Measurements from ENCODE around the gene PROP1. TPM values are rescaled to one million over a fixed set of nuclear protein-coding genes. Genes with fewer than 3 reads are reported as not detected.

PROP1 gene
- total and polyA plus RNA-seq, 2 donors (not counting 3 experiments of a cell fraction or from before 2014, with no cell fraction given) = not detected

GRCh38 chr5:177963966-177964365 lies 32.1 kb downstream of the PROP1 start:
- BruUV-seq (replicated peaks) = no TSS peak
- POLR2A ChIA-PET = interaction anchor here (0.6 kb wide), 1 partner anchor 11 kb away, joined by 4 read pairs; no protein-coding TSS in a partner anchor

GRCh38 chr5:177959315-177959714 lies 36.7 kb downstream of the PROP1 start:
- intact Hi-C loops (cut with micrococcal nuclease) (no loop called here), dilution Hi-C loops (cut with MboI; ENCODE audit: extremely low pct_ligation_motif_present, low sequenced_read_pairs) (no loop called here)
- H3K36me3 ChIP-seq (ENCODE audit: control insufficient read depth in 2 of 2, extremely low read depth in 1 of 2, insufficient read depth in 2 of 2, low read length in 2 of 2) = no peaks in the 10 kb centered on the region
- no peaks in the 10 kb centered on the region for H3K79me2 ChIP-seq (ENCODE audit: control insufficient read depth, insufficient read depth, low read length)
- H3K9me3 ChIP-seq (replicated peaks; ENCODE audit: control insufficient read depth, insufficient read depth, low read length) = no peaks in the 10 kb centered on the region
- no peaks in the 10 kb centered on the region for H4K20me1 ChIP-seq (replicated peaks; ENCODE audit: control insufficient read depth, extremely low read depth, insufficient read depth, low read length)
- no peak for TF ChIP-seq GATA2 (IDR thresholded peaks at IDR 0.05; ENCODE audit: insufficient read depth, insufficient read length, low read depth, low read length)
- no peak for TF ChIP-seq MYC (IDR thresholded peaks at IDR 0.05; ENCODE audit: low read depth, low read length)
- TF ChIP-seq CTCF (IDR thresholded peaks at IDR 0.05; ENCODE audit: extremely low read depth in 1 of 2, insufficient read depth in 1 of 2, low read depth in 1 of 2, low read length in 2 of 2) = no peak
- TF ChIP-seq FOS (IDR thresholded peaks at IDR 0.05; ENCODE audit: borderline replicate concordance, insufficient read depth, low read length) = no peak
- TF ChIP-seq POLR2A (IDR thresholded peaks at IDR 0.05; ENCODE audit: low read depth, low read length) = no peak
- TF ChIP-seq JUN (IDR thresholded peaks at IDR 0.05; ENCODE audit: borderline replicate concordance, insufficient read depth, insufficient read length, low read depth) = no peak
- no peak for TF ChIP-seq MAX (IDR thresholded peaks at IDR 0.05; ENCODE audit: insufficient read depth, insufficient read length)
- TF ChIP-seq POLR2AphosphoS5 (IDR thresholded peaks at IDR 0.05; ENCODE audit: insufficient read depth, low read depth, low read length) = no peak
- TF ChIP-seq EZH2 (IDR thresholded peaks at IDR 0.05; ENCODE audit: borderline replicate concordance, low read depth, low read length, severe bottlenecking) = no peak
- POLR2A ChIA-PET = no interaction called here
- H2AFZ ChIP-seq (ENCODE audit: low read depth, low read length) = no peak overlapping the region
- DNase-seq (ENCODE audit: low read depth, low spot score) (no peak), FAIRE-seq (no peak)
- H3K4me2 ChIP-seq (ENCODE audit: insufficient read depth, low read length) = no peak overlapping the region
- CTCF ChIA-PET = no interaction called here
- H3K9ac ChIP-seq (replicated peaks; ENCODE audit: extremely low read depth, insufficient read depth, low read length) = no peak overlapping the region
- BruUV-seq (replicated peaks) = no TSS peak
- H3K4me3 ChIP-seq (replicated peaks in 1 of 3; ENCODE audit: insufficient read depth in 1 of 3, low read depth in 1 of 3, low read length in 3 of 3) = no peak overlapping the region
- no peaks in the 10 kb centered on the region for H3K27me3 ChIP-seq (ENCODE audit: control insufficient read depth in 2 of 2, insufficient read depth in 2 of 2, low read length in 2 of 2)
- no peak overlapping the region for H3K27ac ChIP-seq (ENCODE audit: insufficient read depth, low read depth, low read length)
- H3K9me1 ChIP-seq (replicated peaks; ENCODE audit: control insufficient read depth, extremely low read depth, insufficient read depth, low read length) = no peaks in the 10 kb centered on the region
- no peaks in the 10 kb centered on the region for H3K4me1 ChIP-seq (ENCODE audit: control insufficient read depth, extremely low read depth, insufficient read depth, low read length)

More at GRCh38 chr5:177963966-177964365, 32.1 kb downstream of the PROP1 start:
- no peak for TF ChIP-seq POLR2A (IDR thresholded peaks at IDR 0.05; ENCODE audit: low read depth, low read length)
- no peak for TF ChIP-seq GATA2 (IDR thresholded peaks at IDR 0.05; ENCODE audit: insufficient read depth, insufficient read length, low read depth, low read length)
- TF ChIP-seq MYC (IDR thresholded peaks at IDR 0.05; ENCODE audit: low read depth, low read length) = no peak
- TF ChIP-seq POLR2AphosphoS5 (IDR thresholded peaks at IDR 0.05; ENCODE audit: insufficient read depth, low read depth, low read length) = no peak
- TF ChIP-seq JUN (IDR thresholded peaks at IDR 0.05; ENCODE audit: borderline replicate concordance, insufficient read depth, insufficient read length, low read depth) = no peak
- TF ChIP-seq FOS (IDR thresholded peaks at IDR 0.05; ENCODE audit: borderline replicate concordance, insufficient read depth, low read length) = no peak
- no peak for TF ChIP-seq EZH2 (IDR thresholded peaks at IDR 0.05; ENCODE audit: borderline replicate concordance, low read depth, low read length, severe bottlenecking)
- Histone ChIP-seq H3K4me1 (ENCODE audit: control insufficient read depth, extremely low read depth, insufficient read depth, low read length) (peaks cover 17% of the 10 kb centered on the region), H3K79me2 (ENCODE audit: control insufficient read depth, insufficient read depth, low read length) (no peaks in the 10 kb centered on the region), H3K27me3 (ENCODE audit: control insufficient read depth in 2 of 2, insufficient read depth in 2 of 2, low read length in 2 of 2) (no peaks in the 10 kb centered on the region), H2AFZ (ENCODE audit: low read depth, low read length) (no peak overlapping the region), H3K9me3 (replicated peaks; ENCODE audit: control insufficient read depth, insufficient read depth, low read length) (no peaks in the 10 kb centered on the region), H3K9ac (replicated peaks; ENCODE audit: extremely low read depth, insufficient read depth, low read length) (no peak overlapping the region), H4K20me1 (replicated peaks; ENCODE audit: control insufficient read depth, extremely low read depth, insufficient read depth, low read length) (no peaks in the 10 kb centered on the region), H3K9me1 (replicated peaks; ENCODE audit: control insufficient read depth, extremely low read depth, insufficient read depth, low read length) (no peaks in the 10 kb centered on the region), H3K4me2 (ENCODE audit: insufficient read depth, low read length) (no peak overlapping the region), H3K4me3 (replicated peaks in 1 of 3; ENCODE audit: insufficient read depth in 1 of 3, low read depth in 1 of 3, low read length in 3 of 3) (no peak overlapping the region), H3K27ac (ENCODE audit: insufficient read depth, low read depth, low read length) (no peak overlapping the region), H3K36me3 (ENCODE audit: control insufficient read depth in 2 of 2, extremely low read depth in 1 of 2, insufficient read depth in 2 of 2, low read length in 2 of 2) (no peaks in the 10 kb centered on the region)
- CTCF ChIA-PET = no interaction called here
- intact Hi-C loops (cut with micrococcal nuclease) = no loop called here
- DNase-seq (ENCODE audit: low read depth, low spot score) = no peak
- dilution Hi-C loops (cut with MboI; ENCODE audit: extremely low pct_ligation_motif_present, low sequenced_read_pairs) = no loop called here
- no peak for FAIRE-seq

Data from endothelial cell of umbilical vein (primary cell).